Measurements from ENCODE around the gene UNC79.

GRCh38 chr14:93715279-93715927 lies 284.7 kb downstream of the UNC79 start:
- TF ChIP-seq CTCF (IDR thresholded peaks at IDR 0.05; ENCODE audit: low read length) (no peak), EZH2 (IDR thresholded peaks at IDR 0.05; ENCODE audit: borderline replicate concordance, low read length) (no peak)

Data from OCI-LY1 (cell line).